ENCODE results near the gene JAML. TPM values are rescaled to one million over a fixed set of nuclear protein-coding genes. Genes with fewer than 3 reads are reported as not detected.

Gene JAML
- total and polyA plus RNA-seq, 2 of the 13 experiments (the other 11 are each of a cell fraction or from before 2014, with no cell fraction given) = 2.0 to 3.3 TPM

GRCh38 chr11:118198370-118198769 lies 26.4 kb downstream of the JAML start (continued):
- TF ChIP-seq ZBTB38 (CRISPR knock-in tag; IDR thresholded peaks at IDR 0.05) (no peak), ADNP (CRISPR knock-in tag; IDR thresholded peaks at IDR 0.05) (no peak), ZNF562 (CRISPR knock-in tag; IDR thresholded peaks at IDR 0.05; ENCODE audit: borderline replicate concordance) (no peak), KLF12 (CRISPR knock-in tag; IDR thresholded peaks at IDR 0.05; ENCODE audit: borderline replicate concordance) (no peak), GABPA (IDR thresholded peaks at IDR 0.05; ENCODE audit: low read depth, low read length) (no peak), GABPA (CRISPR knock-in tag; IDR thresholded peaks at IDR 0.05; ENCODE audit: low read depth) (0 out of 2 replicates have a peak, but pooled peaks have one; percentile 38), TOE1 (CRISPR knock-in tag; IDR thresholded peaks at IDR 0.05) (no peak), ZC3H4 (CRISPR knock-in tag; IDR thresholded peaks at IDR 0.05; ENCODE audit: borderline replicate concordance) (no peak), ZNF567 (CRISPR knock-in tag; IDR thresholded peaks at IDR 0.05; ENCODE audit: borderline replicate concordance) (no peak), KDM2A (CRISPR knock-in tag; IDR thresholded peaks at IDR 0.05; ENCODE audit: borderline replicate concordance, low read depth) (peak; percentile 75), ZNF746 (CRISPR knock-in tag; IDR thresholded peaks at IDR 0.05) (no peak), KLF6 (CRISPR knock-in tag; IDR thresholded peaks at IDR 0.05) (no peak), ZIK1 (CRISPR knock-in tag; IDR thresholded peaks at IDR 0.05; ENCODE audit: borderline replicate concordance, low read depth) (no peak), HOXA5 (CRISPR knock-in tag; IDR thresholded peaks at IDR 0.05) (no peak), ZSCAN22 (CRISPR knock-in tag; IDR thresholded peaks at IDR 0.05) (no peak), PCBP2 (optimal IDR thresholded peaks at IDR 0.05; ENCODE audit: low read depth, low read length, poor library complexity, severe bottlenecking) (no peak), HIVEP1 (CRISPR knock-in tag; IDR thresholded peaks at IDR 0.05) (no peak)
- TF ChIP-seq, protein P1, sequence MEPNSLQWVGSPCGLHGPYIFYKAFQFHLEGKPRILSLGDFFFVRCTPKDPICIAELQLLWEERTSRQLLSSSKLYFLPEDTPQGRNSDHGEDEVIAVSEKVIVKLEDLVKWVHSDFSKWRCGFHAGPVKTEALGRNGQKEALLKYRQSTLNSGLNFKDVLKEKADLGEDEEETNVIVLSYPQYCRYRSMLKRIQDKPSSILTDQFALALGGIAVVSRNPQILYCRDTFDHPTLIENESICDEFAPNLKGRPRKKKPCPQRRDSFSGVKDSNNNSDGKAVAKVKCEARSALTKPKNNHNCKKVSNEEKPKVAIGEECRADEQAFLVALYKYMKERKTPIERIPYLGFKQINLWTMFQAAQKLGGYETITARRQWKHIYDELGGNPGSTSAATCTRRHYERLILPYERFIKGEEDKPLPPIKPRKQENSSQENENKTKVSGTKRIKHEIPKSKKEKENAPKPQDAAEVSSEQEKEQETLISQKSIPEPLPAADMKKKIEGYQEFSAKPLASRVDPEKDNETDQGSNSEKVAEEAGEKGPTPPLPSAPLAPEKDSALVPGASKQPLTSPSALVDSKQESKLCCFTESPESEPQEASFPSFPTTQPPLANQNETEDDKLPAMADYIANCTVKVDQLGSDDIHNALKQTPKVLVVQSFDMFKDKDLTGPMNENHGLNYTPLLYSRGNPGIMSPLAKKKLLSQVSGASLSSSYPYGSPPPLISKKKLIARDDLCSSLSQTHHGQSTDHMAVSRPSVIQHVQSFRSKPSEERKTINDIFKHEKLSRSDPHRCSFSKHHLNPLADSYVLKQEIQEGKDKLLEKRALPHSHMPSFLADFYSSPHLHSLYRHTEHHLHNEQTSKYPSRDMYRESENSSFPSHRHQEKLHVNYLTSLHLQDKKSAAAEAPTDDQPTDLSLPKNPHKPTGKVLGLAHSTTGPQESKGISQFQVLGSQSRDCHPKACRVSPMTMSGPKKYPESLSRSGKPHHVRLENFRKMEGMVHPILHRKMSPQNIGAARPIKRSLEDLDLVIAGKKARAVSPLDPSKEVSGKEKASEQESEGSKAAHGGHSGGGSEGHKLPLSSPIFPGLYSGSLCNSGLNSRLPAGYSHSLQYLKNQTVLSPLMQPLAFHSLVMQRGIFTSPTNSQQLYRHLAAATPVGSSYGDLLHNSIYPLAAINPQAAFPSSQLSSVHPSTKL (CRISPR knock-in tag; IDR thresholded peaks at IDR 0.05) = no peak; the same call in 1 of the 2 replicates
- TF ChIP-seq, protein P2, sequence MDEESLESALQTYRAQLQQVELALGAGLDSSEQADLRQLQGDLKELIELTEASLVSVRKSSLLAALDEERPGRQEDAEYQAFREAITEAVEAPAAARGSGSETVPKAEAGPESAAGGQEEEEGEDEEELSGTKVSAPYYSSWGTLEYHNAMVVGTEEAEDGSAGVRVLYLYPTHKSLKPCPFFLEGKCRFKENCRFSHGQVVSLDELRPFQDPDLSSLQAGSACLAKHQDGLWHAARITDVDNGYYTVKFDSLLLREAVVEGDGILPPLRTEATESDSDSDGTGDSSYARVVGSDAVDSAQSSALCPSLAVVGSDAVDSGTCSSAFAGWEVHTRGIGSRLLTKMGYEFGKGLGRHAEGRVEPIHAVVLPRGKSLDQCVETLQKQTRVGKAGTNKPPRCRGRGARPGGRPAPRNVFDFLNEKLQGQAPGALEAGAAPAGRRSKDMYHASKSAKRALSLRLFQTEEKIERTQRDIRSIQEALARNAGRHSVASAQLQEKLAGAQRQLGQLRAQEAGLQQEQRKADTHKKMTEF (CRISPR knock-in tag; IDR thresholded peaks at IDR 0.05) = peak; percentile 60; the same call in 1 of the 2 replicates
- TF ChIP-seq, protein P3, sequence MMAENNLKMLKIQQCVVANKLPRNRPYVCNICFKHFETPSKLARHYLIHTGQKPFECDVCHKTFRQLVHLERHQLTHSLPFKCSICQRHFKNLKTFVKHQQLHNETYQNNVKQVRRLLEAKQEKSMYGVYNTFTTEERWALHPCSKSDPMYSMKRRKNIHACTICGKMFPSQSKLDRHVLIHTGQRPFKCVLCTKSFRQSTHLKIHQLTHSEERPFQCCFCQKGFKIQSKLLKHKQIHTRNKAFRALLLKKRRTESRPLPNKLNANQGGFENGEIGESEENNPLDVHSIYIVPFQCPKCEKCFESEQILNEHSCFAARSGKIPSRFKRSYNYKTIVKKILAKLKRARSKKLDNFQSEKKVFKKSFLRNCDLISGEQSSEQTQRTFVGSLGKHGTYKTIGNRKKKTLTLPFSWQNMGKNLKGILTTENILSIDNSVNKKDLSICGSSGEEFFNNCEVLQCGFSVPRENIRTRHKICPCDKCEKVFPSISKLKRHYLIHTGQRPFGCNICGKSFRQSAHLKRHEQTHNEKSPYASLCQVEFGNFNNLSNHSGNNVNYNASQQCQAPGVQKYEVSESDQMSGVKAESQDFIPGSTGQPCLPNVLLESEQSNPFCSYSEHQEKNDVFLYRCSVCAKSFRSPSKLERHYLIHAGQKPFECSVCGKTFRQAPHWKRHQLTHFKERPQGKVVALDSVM (CRISPR knock-in tag; IDR thresholded peaks at IDR 0.05) = peak; percentile 60; the same call in 1 of the 2 replicates
- TF ChIP-seq, protein P4, sequence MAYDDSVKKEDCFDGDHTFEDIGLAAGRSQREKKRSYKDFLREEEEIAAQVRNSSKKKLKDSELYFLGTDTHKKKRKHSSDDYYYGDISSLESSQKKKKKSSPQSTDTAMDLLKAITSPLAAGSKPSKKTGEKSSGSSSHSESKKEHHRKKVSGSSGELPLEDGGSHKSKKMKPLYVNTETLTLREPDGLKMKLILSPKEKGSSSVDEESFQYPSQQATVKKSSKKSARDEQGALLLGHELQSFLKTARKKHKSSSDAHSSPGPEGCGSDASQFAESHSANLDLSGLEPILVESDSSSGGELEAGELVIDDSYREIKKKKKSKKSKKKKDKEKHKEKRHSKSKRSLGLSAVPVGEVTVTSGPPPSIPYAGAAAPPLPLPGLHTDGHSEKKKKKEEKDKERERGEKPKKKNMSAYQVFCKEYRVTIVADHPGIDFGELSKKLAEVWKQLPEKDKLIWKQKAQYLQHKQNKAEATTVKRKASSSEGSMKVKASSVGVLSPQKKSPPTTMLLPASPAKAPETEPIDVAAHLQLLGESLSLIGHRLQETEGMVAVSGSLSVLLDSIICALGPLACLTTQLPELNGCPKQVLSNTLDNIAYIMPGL (CRISPR knock-in tag; IDR thresholded peaks at IDR 0.05; ENCODE audit: borderline replicate concordance in 1 of 2, low read depth in 1 of 2) = peak; percentile 31 to 58; a peak in 1 of 4 replicates
- TF ChIP-seq, protein P5, sequence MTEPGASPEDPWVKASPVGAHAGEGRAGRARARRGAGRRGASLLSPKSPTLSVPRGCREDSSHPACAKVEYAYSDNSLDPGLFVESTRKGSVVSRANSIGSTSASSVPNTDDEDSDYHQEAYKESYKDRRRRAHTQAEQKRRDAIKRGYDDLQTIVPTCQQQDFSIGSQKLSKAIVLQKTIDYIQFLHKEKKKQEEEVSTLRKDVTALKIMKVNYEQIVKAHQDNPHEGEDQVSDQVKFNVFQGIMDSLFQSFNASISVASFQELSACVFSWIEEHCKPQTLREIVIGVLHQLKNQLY (CRISPR knock-in tag; IDR thresholded peaks at IDR 0.05) = no peak
